Stimulated activated CD8-positive, alpha-beta memory T cell treated with anti-CD3 and anti-CD28 coated beads, Interleukin-7, amount 100 ng/mL, for 48 hours (primary cell): ENCODE data around the gene VPS45.
A peak's percentile ranks its signal among the peaks of the same experiment; 100 is the strongest.
"Not testable (repeated sequence)": the region's sequence is repeated elsewhere in the genome, so short reads cannot be mapped to it uniquely, and the experiment has no call there.

Experiments
- DNase-seq, 2 donors: peaks; one replicate each; pipeline ENCODE4 v3.0.0-alpha.2; 2020; ENCODE audit warnings: low read depth in 1 of 2; ENCODE audit errors: extremely low read depth in 1 of 2

The VPS45 gene, protein sequence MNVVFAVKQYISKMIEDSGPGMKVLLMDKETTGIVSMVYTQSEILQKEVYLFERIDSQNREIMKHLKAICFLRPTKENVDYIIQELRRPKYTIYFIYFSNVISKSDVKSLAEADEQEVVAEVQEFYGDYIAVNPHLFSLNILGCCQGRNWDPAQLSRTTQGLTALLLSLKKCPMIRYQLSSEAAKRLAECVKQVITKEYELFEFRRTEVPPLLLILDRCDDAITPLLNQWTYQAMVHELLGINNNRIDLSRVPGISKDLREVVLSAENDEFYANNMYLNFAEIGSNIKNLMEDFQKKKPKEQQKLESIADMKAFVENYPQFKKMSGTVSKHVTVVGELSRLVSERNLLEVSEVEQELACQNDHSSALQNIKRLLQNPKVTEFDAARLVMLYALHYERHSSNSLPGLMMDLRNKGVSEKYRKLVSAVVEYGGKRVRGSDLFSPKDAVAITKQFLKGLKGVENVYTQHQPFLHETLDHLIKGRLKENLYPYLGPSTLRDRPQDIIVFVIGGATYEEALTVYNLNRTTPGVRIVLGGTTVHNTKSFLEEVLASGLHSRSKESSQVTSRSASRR

DNA sequence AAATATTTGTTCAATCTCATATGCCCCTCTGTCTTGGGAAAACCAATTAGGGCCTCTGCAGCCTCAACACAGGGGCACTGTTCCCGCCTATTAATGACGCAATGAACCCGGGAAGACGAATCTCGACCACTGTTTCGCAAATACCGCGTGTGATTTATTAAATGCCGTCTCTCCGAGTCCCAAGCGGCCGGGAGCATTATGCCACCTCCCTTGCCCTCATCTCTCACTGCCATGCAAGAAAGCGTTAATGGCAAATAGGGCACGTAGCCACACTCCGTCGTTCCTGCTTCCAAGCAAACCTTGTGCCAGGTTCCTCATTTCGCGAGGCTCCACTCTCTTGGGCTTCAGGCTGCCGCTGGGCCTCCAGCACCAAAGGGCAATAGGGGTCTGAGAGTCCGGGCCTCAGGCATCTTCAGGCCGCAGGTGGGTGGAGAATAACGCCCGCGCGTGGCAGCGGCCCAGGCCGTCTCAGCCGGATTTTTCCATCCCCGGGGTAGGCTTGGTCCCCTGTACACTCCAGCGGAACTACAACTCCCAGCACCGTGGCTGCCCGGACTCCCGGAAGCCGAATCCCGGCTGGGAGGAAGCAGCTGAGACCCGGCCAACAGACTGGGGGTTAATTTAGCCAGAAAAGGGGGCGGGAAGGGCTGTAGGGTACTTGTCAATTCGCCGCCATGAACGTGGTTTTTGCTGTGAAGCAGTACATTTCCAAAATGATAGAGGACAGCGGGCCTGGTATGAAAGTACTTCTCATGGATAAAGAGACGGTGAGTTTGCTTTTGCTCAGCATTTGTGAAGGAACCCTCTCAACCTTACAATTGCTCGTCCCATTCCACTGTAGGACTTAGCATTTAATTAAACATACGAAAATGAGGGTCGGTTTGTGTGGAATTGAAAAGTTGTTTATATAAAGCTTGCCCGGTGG, at the start of gene VPS45:
Gene VPS45, plus strand, starts transcription at position 593 of the 925 bp plus-strand sequence. Its CDS starts 82 bp downstream, at position 675.
- DNase-seq, result peak; percentile 80 to 87

DNA sequence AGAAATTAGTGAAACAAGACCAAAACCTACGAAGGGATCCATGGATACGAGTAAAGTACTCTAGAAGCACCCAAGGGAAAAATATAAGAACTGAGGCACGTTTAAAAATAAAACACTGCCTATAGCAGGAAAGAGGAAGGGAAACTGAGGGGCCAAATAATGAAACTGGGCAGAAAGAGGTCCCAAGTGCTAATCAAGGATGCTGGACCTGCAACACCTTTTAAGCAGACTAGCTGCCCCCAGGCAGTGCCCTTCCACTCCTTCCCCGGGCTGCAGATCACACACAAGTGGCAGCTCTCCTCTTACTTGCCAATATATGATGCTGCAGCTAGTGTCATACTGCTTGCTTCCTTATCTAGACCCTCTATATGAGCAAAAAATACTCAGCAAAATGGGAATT, 49.4 kb upstream of the VPS45 start:
- no peak for DNase-seq

DNA sequence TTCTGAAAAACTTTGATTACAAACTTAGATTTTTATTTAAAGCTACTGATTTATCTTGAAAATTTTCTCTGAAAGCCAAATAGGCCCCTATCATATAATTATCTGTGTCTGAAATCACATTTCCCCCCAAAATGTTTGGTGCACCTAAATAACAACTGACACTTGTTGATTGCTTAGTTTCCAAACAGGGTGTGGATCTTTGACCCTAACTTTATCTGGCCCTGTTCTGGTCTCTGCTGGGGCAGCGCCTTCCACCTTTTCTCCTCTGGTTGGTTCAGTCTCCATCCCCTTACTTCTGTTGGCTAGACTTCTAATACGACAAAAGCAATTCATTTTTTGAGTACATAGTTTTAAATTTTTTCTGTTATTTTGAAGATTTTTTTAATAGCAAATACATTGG, 46.9 kb upstream of the VPS45 start:
- DNase-seq, result no peak

DNA sequence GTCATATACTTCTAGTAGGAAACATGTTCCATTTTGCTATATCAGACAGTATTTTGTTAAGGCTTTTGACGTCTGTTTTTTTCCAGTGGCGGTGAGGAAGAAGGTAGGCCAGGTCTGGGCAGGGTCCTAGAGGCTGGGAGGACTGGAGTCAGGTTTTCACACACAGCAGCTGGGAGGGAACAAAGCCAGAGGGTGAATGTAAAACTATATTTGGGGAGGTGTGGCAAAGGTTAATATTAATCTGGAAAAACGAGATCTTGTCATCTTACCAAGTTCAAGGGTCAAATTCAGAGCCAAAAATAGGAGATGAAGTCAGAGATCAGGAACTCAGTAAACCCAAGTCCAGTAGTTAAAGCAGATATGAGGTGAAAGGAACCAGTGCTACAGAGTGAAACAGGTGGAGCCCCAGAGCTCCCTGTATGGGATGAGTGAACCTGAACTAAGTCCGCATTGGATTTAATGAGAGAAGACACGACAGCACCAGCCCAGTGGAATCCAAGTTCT, 46.3 kb upstream of the VPS45 start:
- no peak for DNase-seq

DNA sequence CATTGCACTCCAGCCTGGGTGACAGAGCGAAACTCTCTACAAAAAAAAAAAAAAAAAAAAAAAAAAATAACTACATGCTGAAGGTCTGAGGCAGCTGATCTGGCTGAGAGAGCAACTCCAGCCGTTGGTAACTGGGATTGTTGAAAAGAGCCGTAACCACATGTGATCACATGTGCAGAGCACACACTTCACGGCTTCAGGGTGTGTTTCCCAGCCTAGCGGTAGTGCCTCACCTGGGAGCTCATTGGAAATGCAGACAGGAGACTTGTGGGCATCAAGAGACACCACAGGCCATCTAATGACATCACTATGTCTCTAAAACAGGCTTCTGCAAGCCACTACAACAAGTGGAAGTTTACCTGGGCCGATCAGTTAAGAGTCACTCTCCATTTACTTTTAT, 45.2 kb upstream of the VPS45 start:
- DNase-seq, result no peak

DNA sequence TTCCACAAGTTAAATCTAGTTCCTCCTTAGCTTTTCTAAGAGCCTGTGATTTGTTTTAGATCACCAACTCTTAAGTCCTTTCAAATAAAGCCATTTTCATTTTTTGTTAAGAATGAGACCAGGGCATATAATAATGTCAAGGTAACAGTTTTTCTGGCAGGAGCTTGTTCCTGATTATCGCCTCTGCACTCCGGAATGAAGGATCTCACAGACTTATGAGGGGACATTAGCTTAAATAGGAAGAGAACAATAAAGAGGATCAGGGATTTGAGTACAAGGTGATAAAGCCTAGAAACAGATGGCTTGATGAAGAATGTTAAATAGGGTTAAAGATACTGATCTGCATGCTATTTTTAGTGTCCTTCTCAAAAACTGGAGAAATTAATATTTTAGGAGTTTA, 43.4 kb upstream of the VPS45 start:
- no peak for DNase-seq

DNA sequence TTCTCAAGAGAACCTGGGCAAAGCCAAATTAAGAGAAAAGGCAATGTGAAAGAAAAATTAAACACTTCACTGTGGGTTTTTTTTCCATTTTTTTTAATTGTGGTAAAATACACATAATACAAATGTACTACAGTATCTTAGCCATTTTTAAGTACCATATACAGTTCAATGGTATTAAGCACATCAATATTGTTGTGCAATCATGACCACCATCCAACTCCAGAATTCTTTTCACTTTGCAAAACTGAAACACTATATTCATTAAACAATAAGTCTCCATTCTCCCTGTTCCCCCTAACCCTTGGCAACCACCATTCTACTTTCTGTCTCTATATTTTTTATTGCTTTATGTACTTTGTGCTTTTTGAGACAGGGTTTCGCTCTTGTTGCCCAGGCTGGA, 39.3 kb upstream of the VPS45 start:
- DNase-seq, result no peak

DNA sequence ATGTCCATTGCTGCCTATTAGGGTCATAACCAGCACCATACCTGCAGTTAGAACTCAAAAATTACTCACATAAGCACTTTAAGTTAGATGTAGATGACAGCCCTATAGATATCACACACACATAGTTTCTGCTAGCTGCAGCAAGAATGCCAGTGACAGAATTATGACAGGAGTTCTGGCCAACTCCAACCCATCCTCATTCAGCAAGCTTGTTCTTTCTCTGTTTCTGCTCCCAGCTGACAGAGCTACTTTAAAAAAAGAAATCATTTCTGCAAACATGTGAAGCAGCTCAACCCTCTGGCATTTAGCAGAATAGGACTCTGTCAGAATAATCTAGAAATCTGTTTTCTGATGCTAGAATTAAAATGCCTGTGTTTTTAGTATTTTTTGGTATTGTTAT, 33.2 kb upstream of the VPS45 start:
- DNase-seq, result no peak

DNA sequence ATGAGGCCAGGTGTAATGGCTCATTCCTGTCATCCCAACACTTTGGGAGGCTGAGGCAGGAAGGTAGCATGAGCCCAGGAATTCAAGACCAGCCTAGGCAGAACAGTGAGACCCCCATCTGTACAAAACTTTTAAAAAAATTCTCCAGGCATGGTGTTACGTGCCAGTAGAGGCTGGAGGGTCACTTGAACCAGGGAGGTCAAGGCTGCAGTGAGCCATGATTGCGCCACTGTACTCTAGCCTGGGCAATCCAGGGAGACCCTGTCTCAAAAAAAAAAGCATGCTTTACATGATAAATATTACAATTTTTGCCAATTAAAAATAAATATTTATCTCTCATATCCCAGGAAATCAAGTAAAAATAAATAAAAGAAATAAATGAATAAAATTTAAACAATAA, 17.6 kb upstream of the VPS45 start:
- no peak for DNase-seq

DNA sequence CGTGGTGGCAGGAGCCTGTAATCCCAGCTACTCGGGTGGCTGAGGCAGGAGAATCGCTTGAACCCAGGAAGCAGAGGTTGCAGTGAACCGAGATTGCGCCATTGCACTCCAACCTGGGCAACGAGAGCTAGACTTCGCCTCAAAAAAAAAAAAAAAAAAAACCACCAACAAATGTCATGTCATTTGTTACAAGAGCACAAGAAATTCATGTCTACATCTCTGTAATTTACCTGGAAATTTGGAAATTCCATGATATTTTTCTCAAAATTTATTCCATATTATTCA, 16.5 kb upstream of the VPS45 start:
- DNase-seq, result no peak

DNA sequence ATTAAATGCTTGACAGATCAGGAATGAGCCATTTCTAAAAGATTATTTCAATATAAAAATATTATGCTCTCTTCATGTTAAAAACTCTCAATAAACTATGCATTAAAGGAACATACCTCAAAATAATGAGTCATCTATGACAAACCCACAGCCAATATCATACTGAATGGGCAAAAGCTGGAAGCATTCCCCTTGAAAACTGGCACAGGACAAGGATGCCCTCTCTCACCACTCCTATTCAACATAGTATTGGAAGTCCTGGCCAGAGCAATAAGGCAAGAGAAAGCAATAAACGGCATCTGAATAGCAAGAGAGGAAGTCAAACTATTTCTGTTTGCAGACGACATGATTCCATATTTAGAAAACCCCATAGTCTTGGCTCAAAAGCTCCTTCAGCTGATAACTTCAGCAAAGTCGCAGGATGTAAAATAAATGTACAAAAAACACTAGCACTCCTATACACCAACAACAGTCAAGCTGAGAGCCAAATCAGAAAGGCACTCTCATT, 15.6 kb upstream of the VPS45 start:
- DNase-seq, result not testable (repeated sequence)

DNA sequence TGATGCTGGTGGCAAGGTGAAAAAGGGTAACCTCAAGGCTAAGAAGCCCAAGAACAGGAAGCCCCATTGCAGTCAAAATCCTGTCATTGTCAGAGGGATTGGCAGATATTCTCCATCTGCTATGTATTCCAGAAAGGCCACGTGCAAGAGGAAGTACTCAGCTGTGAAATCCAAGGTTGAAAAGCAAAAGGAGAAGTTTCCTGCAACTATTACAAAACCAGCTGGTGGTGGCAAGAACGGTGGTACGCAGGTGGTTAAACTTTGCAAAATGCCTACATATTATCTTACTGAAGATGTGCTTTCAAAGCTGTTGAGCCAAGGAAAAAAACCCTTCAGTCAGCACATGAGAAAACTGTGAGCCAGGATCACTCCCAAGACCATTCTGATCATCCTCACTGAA, 13.7 kb upstream of the VPS45 start:
- DNase-seq, result no peak

DNA sequence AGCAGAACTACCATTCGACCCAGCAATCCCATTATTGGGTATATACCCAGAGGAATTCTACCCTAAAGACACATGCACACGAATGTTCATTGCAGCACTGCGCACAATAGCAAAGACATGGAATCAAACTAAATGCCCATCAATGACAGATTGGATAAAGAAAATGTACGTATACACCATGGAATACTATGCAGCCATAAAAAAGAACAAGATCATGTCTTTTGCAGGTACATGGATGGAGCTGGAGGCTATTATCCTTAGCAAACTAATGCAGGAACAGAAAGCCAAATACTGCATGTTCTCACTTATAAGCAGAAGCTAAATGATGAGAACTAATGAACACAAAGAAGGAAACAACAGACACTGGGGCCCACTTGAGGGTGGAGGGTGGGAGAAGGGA, 12.1 kb upstream of the VPS45 start:
- not testable (repeated sequence) for DNase-seq

DNA sequence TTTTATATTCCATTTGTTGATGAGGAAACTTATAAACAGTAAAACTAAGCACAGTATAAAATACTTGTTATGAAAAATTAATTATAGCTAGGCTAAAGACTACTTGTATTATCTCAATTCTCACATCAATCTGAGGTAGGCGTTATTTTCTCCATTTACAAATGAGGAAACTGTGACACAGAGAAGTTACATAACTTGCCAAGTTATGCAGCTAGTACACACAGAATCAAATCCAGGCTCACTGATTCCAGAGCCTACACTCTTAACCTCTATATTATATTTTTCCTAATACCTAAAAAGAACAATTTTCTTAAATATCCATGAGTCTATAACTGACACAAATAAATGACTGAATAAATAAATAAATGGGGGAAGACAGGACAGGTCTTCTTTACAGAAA, 11.2 kb upstream of the VPS45 start:
- DNase-seq, result no peak

DNA sequence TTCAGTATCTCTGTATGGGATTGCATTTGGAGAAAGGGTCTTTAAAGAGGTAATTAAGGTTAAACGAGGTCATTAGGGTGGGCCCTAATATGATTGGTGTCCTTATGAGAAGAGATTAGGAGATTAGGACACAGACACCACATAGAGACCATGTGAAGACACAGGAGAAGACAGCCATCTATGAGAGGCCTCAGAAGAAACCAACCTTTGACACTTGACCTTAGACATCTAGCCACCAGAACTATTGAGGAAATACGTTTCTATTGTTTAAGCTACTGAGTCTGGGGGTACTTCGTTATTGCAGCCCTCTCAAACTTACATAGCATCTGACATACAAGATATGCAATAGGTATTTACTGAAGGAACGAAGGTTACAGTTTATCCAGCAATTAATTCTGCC, 7.3 kb upstream of the VPS45 start:
- DNase-seq, result no peak

DNA sequence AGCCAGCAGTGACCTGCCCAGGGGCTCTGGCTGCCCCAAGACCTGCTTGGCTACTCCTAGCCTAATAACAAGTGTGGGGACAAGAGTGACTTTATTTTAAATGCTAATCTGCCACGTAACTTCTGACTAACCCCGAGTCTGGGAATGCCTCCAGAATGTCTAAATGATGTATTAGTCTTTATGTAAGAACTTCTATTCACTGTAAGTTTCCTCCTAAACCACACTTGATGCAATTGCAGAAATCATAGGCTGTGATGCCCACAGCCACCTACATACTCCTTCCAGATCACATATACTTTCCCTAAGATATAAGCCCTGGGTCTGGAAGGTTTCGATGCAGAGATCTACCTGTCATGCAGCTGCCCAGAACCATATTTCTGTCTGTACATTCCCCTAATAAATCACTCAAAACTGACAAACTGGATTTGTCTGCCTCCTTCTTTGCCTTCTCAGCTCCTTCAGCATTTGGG, 5.9 kb upstream of the VPS45 start:
- DNase-seq, result no peak

DNA sequence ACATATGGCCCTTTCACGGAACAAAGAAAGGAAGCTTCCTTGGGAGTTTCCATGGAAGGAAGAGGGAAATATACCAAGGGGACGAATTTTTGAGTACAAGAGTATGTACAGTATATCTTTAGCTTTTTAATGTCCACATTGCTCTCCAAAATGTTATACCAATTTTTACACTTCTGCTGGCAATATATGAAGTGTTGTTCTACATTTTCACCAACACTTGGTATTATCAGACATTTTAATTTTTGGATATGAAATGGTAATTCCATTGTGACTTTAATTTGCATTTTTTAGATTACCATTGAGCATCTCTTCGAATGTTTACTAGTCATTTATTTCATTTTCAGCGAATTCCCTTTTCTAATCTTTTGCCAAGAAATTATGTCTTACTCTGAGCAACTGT, 5.5 kb upstream of the VPS45 start:
- DNase-seq, result no peak

DNA sequence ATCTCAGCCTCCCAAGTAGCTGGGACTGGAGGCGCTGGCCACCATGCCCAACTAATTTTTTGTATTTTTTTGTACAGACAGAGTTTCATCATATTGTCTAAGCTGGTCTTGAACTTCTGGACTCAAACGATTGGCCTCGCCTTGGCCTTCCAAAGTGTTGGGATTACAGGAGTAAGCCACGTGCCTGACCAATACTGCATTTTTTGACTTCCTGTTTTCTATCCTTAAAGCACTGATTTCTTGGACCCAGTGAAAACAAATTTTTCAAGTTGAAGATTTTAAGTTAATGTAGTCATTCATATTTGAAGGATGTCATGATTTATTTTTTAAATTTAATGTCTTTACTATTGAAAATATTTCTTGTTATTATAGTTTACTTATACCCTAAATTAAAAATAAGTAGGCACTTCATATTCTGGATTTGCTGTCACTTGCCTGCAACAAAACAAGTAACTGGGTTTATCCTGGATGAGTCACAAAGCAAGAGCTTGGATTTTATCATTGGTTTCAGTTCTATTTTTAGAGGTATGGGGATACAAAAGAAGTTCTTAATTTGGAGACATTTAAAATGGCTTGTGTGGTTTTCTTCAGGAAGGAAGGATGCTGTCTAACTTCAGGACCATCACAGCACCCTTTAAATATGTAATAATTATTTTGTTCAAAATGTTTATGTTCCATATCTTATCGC, 2.2 kb upstream of the VPS45 start:
- no peak for DNase-seq

DNA sequence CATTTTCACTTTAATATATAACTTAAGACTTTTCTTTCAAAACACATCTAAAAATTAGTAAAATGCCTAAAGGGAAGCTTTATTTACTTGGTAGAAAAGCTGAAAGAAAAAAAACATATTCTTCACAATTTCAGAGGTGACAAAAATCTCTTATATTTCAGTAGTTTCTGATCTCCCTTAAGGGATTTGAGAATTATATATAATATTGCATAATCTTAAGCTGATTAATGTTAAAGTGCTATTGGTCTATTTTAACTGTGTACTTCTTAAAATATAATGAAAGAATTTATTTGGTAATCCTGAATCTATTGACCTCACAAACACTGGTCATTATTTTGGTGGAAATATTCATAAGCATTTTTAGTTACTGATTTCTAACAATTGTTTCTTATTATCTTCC, 1.2 kb upstream of the VPS45 start:
- DNase-seq, result no peak

DNA sequence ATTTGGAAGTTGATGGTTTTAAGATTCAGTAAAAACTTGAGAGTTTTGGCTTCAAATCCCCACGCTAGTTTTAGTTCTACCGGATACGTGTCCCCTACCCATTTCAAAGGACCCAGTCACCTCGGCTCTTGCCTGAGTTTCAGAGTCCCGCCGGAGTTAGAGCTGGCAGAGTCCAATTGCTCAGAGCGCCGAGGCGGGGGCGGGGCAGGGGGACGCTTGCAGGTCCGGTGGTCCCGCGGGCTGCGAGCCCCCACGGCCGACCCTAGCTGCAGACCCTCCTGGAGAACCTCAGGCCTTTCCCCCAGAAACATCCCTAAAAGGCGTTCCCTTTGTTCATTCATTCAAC, 765 bp upstream of the VPS45 start:
- peak; percentile 23 to 39 for DNase-seq

DNA sequence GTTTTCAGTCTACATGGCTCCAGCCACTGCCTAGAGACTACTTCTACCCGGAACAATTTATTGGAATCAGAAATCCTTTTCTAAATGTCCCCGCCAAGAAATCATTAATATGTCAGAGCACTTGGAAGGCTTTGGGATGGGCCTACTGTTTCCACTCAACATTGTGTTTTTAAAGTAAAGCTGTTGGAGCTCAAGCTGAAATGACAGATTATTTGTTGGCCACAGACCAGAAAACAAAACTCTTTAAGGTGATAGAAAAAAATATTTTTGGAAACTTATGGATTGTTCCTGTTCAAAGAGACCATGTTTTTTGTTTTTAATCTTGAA, 496 bp downstream of the VPS45 start:
- DNase-seq, result no peak
